MCF 10A (cell line): ENCODE data around the gene SLC43A1. TPM values are rescaled to one million over a fixed set of nuclear protein-coding genes. Genes with fewer than 3 reads are reported as not detected.
A peak's percentile ranks its signal among the peaks of the same experiment; 100 is the strongest.

ENCODE experiments used
- BruUV-seq: library from RNA; stranded (reverse); fragments of 400-500 nt; replicated peaks from 2 replicates; lab custom pipeline; 2021; lab: Mats Ljungman, UMichigan
- CTCF ChIA-PET: fragments of 300-600 bp; sonication (Branson Sonifier 250); formaldehyde crosslinking; extraction: SDS; loops from one replicate; lab custom pipeline; 2021; ENCODE audit warnings: antibody characterized with exemption, inconsistent platforms; lab: Yijun Ruan, JAX
- POLR2A ChIA-PET: fragments of 300-600, 350-650 bp; sonication (Branson Sonifier 250); formaldehyde crosslinking; extraction: SDS; loops from one replicate; lab custom pipeline; 2020; ENCODE audit warnings: antibody characterized with exemption, inconsistent platforms; lab: Yijun Ruan, JAX
- DNase-seq: peaks from one replicate; pipeline ENCODE4 v3.0.0-alpha.2; 2018; ENCODE audit not compliant: unreplicated experiment
- H3K27ac Mint-ChIP-seq: one replicate; pipeline ENCODE4 v1.8.0; 2022; ENCODE audit warnings: mild to moderate bottlenecking, low read depth, mixed read lengths; ENCODE audit not compliant: unreplicated experiment
- H3K27me3 Mint-ChIP-seq: one replicate; pipeline ENCODE4 v1.8.0; 2022; ENCODE audit warnings: mixed read lengths; ENCODE audit not compliant: insufficient read depth, unreplicated experiment
- H3K36me3 Mint-ChIP-seq: one replicate; pipeline ENCODE4 v1.8.0; 2022; ENCODE audit warnings: mild to moderate bottlenecking, moderate library complexity, mixed read lengths; ENCODE audit not compliant: insufficient read depth, unreplicated experiment
- H3K4me1 Mint-ChIP-seq: one replicate; pipeline ENCODE4 v1.8.0; 2022; ENCODE audit warnings: mixed read lengths; ENCODE audit not compliant: insufficient read depth, unreplicated experiment
- H3K4me3 Mint-ChIP-seq: one replicate; pipeline ENCODE4 v1.8.0; 2022; ENCODE audit warnings: mild to moderate bottlenecking, moderate library complexity, mixed read lengths; ENCODE audit not compliant: unreplicated experiment
- H3K9me3 Mint-ChIP-seq: one replicate; pipeline ENCODE4 v1.8.0; 2022; ENCODE audit warnings: mixed read lengths; ENCODE audit not compliant: unreplicated experiment
- intact Hi-C: fragments of 100-400 bp; cut with micrococcal nuclease; formaldehyde crosslinking; loops from 2 replicates; pipeline ENCODE4 v1.14.1; 2022
- total RNA-seq: library from RNA; stranded (reverse); gene quantifications from 2 replicates; pipeline ENCODE4 v1.2.3, GENCODE V29; 2022
- TF ChIP-seq, protein P1 (sequence below): fragments of 200-600 bp; IDR thresholded peaks from one replicate; pipeline ENCODE4 v1.8.0; 2022; ENCODE audit warnings: antibody characterized with exemption, mild to moderate bottlenecking; ENCODE audit not compliant: unreplicated experiment

SLC43A1 gene
- total RNA-seq, 1 experiment from 2014 or later = 3.2 TPM

DNA sequence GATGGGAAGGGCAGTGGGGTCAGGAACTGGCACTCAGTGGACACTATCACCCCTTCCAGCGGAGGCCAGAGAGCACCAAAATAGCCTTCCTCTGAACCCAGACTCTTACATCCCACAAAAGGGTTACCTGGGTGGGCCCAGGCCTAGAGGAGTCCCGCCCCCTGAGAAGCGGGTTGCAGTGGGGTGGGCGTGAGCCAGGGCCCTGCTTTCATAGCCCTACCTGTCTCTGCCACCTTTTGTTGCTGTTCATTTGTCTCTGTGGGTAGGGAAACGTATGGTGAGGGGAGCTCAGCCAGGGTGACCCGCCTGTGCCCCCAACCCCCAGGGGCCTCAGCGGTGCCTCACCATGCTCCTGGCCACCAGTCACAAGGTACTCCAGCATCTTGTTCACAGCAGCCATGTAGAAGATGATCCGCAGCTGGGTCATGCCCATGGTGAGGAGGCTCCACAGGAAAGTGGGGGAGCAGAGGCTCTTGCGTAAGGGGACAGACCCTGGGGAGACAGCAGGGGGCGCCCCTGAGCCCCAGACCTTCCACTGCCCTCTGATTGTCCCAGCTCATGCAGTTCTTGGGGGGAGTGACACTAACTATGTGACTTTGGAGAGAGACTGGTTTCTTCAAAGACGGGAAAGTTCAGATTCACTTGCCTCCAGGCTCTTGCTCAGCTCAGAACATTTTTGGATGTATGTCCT is 24.0 kb downstream of the SLC43A1 start:
- Mint-ChIP-seq H3K27ac (no peak overlapping the region), H3K36me3 (no peaks in the 10 kb centered on the region), H3K9me3 (no peaks in the 10 kb centered on the region), H3K27me3 (peaks cover 10% of the 10 kb centered on the region), H3K4me3 (no peak overlapping the region), H3K4me1 (peaks cover 13% of the 10 kb centered on the region)
- ChIA-PET POLR2A (no interaction called here), CTCF (interaction anchor here (0.5 to 9.2 kb wide), 16 partner anchors 11 to 417 kb away, joined by 3 to 212 read pairs (median 4); partner anchors contain the start of genes RTN4RL2, SLC43A1 and TIMM10)
- TF ChIP-seq, protein P1, sequence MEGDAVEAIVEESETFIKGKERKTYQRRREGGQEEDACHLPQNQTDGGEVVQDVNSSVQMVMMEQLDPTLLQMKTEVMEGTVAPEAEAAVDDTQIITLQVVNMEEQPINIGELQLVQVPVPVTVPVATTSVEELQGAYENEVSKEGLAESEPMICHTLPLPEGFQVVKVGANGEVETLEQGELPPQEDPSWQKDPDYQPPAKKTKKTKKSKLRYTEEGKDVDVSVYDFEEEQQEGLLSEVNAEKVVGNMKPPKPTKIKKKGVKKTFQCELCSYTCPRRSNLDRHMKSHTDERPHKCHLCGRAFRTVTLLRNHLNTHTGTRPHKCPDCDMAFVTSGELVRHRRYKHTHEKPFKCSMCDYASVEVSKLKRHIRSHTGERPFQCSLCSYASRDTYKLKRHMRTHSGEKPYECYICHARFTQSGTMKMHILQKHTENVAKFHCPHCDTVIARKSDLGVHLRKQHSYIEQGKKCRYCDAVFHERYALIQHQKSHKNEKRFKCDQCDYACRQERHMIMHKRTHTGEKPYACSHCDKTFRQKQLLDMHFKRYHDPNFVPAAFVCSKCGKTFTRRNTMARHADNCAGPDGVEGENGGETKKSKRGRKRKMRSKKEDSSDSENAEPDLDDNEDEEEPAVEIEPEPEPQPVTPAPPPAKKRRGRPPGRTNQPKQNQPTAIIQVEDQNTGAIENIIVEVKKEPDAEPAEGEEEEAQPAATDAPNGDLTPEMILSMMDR = peak; percentile 44
- DNase-seq = peak; percentile 43
- BruUV-seq = no TSS peak
- intact Hi-C loops = no loop called here

DNA sequence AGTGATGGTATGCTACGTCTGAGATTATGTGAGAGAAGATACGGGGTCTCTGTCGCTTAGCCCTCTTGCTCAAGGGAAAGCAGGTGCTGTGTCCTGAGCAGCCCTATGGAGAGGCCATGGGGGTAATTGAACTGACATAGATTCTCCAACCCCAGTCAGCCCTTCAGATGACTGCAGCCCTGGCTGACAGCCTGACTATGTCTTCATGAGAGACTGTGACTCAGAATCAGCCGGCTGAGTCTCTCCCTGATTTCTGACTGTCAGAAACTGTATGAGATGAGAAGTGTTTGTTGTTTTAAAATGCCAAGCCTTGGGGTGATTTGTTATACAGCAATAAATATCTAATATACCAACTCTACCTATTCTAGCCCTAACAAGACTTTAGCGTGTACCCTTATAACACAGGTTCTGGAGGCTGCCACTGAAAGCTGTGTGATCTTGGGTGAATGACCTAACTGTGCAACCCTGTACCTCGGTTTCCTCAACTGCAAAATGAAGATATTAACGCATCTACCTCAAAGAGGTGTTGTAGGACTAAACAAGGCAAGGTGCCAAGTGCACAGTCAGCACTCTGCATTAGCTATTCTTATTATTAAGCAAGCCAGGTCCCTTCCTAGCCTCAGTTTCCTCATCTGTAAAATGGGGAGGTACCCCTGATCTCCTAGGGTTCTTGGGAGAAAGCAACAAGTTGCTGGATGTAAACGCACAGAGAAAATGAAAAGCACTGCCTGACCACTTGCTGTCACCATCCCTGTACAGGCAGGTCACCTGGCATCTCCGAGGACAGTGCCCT is 24.9 kb downstream of the SLC43A1 start:
- H3K27me3 Mint-ChIP-seq = peaks cover 10% of the 10 kb centered on the region
- DNase-seq = peak; percentile 42
- H3K27ac Mint-ChIP-seq = no peak overlapping the region
- ChIA-PET CTCF (interaction anchor here (0.6 to 9.2 kb wide), 9 partner anchors 11 to 416 kb away, joined by 3 to 212 read pairs (median 4); partner anchors contain the start of genes RTN4RL2 and TIMM10), POLR2A (no interaction called here)
- no peaks in the 10 kb centered on the region for H3K9me3 Mint-ChIP-seq
- TF ChIP-seq, protein P1 = no peak
- BruUV-seq = no TSS peak
- H3K4me3 Mint-ChIP-seq = no peak overlapping the region
- intact Hi-C loops = no loop called here
- H3K36me3 Mint-ChIP-seq = no peaks in the 10 kb centered on the region
- H3K4me1 Mint-ChIP-seq = peaks cover 16% of the 10 kb centered on the region

GRCh38 chr11:57487920-57488659 is 27.4 kb downstream of the SLC43A1 start:
- no TSS peak for BruUV-seq
- TF ChIP-seq, protein P1 = no peak
- Mint-ChIP-seq H3K4me3 (no peak overlapping the region), H3K27me3 (peaks cover 10% of the 10 kb centered on the region), H3K27ac (no peak overlapping the region), H3K9me3 (no peaks in the 10 kb centered on the region), H3K4me1 (peaks cover 13% of the 10 kb centered on the region), H3K36me3 (no peaks in the 10 kb centered on the region)
- ChIA-PET CTCF (interaction anchor here (0.9 to 3.1 kb wide), 5 partner anchors 9 to 145 kb away, joined by 3 to 15 read pairs (median 6); no protein-coding TSS in a partner anchor), POLR2A (no interaction called here)
- no peak for DNase-seq
- intact Hi-C loops = no loop called here
